Common myeloid progenitor, CD34-positive (primary cell): Measurements from ENCODE around the gene TBX2.

Experiments
- CTCF ChIA-PET: fragments of 350-600 bp; sonication (Branson Sonifier 250); formaldehyde crosslinking; loops from one replicate; lab custom pipeline; 2021; ENCODE audit warnings: antibody characterized with exemption; lab: Charles Lee
- POLR2A ChIA-PET: fragments of 350-600 bp; sonication (Branson Sonifier 250); formaldehyde crosslinking; loops from one replicate; lab custom pipeline; 2021; ENCODE audit warnings: antibody characterized with exemption; lab: Charles Lee
- DNase-seq, 3 donors: peaks; one replicate each; pipeline versions ENCODE4 v3.0.0 to v3.0.0-alpha.2; 2013
- H3K27ac ChIP-seq, 2 experiments: 1 replicate in 1 of 2; 2 replicates in 1 of 2; pipeline ENCODE4 v1.7.0; 2013; ENCODE audit warnings: inconsistent platforms in 2 of 2, low read length in 2 of 2, mild to moderate bottlenecking in 2 of 2, low read depth in 1 of 2, moderate library complexity in 1 of 2; ENCODE audit not compliant: severe bottlenecking in 2 of 2, insufficient read depth in 1 of 2, poor library complexity in 1 of 2
- H3K27me3 ChIP-seq, 5 experiments: replicated peaks in 2 of 5; 1 replicate in 3 of 5; 2 replicates in 2 of 5; pipeline versions ENCODE4 v1.6.1 to v1.7.0; 2013; ENCODE audit warnings: low read length in 4 of 5, mild to moderate bottlenecking in 2 of 5, moderate library complexity in 2 of 5, inconsistent platforms in 1 of 5; ENCODE audit not compliant: insufficient read depth in 5 of 5, control insufficient read depth in 4 of 5
- H3K36me3 ChIP-seq, 4 experiments: 1 replicate in 2 of 4; 2 replicates in 2 of 4; pipeline versions ENCODE4 v1.6.1 to v1.7.0; 2013; ENCODE audit warnings: low read length in 3 of 4, control low read depth in 1 of 4, mild to moderate bottlenecking in 1 of 4; ENCODE audit not compliant: control insufficient read depth in 4 of 4, insufficient read depth in 4 of 4
- H3K4me1 ChIP-seq, 4 experiments: 1 replicate in 3 of 4; 2 replicates in 1 of 4; pipeline versions ENCODE4 v1.6.1 to v1.7.1; 2013; ENCODE audit warnings: low read length in 3 of 4, mild to moderate bottlenecking in 3 of 4, control low read depth in 1 of 4, inconsistent platforms in 1 of 4, moderate library complexity in 1 of 4; ENCODE audit not compliant: control insufficient read depth in 4 of 4, insufficient read depth in 4 of 4; ENCODE audit errors: control extremely low read depth in 1 of 4
- H3K4me3 ChIP-seq, 7 experiments: 1 replicate in 4 of 7; 2 replicates in 3 of 7; pipeline versions ENCODE4 v1.5.1 to v1.7.0; 2013; ENCODE audit warnings: mild to moderate bottlenecking in 7 of 7, low read length in 6 of 7, moderate library complexity in 6 of 7, inconsistent platforms in 2 of 7, low read depth in 2 of 7, control low read depth in 1 of 7; ENCODE audit not compliant: insufficient read depth in 4 of 7, control insufficient read depth in 1 of 7; ENCODE audit errors: extremely low read depth in 1 of 7
- H3K9me3 ChIP-seq, 5 experiments: 1 replicate in 4 of 5; 2 replicates in 1 of 5; pipeline versions ENCODE4 v1.6.1 to v1.7.1; 2013; ENCODE audit warnings: low read length in 4 of 5, mild to moderate bottlenecking in 2 of 5, inconsistent platforms in 1 of 5, low read depth in 1 of 5, moderate library complexity in 1 of 5; ENCODE audit not compliant: control insufficient read depth in 4 of 5, insufficient read depth in 2 of 5; ENCODE audit errors: control extremely low read depth in 1 of 5
- WGBS: methylation state at CpG from one replicate; pipeline ENCODE4 v1.1.5; 2013; ENCODE audit not compliant: insufficient coverage; 5-methylcytosine and 5-hydroxymethylcytosine counted together

TBX2 gene

DNA sequence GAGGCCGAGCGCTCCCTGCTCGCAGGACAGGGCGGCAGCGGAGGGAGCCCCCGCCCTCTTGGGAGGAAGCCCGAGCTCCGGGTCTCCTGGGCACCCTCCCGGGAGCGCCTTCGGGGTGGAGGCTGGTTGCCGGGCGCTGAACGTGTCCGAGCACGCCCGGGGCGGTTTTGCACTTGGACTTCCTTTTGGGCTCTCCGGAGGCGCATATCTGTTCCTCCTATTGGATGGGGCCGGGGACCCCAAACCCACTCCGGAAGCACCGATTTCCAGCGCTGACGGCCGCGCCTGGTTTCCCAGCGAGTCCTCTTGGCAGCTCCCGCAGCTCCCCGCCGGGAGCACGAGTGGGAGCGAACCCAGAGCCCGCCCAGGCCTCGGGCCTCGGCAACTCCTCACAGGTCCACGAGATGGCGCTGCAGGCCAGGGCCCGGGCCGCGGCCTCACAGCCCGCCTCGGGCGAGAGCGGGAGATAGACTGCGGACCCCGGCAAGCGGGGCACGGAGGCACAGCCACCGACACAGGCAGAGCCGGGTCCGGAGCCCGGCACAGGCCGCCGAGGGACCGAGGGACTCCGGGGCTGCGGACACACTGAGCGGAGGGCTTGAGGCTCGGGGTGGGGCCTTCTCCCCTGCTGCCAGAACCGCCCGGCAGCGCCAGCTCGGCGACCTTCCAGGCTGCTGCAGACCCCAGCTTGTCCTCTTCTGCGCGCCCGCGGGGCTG, 12.7 kb downstream of the TBX2 start:
- ChIA-PET POLR2A (no interaction called here), CTCF (interaction anchor here (0.7 to 3.4 kb wide), 19 partner anchors 9 to 692 kb away, joined by 3 to 13 read pairs (median 3); partner anchors contain the start of gene BRIP1)
- Histone ChIP-seq H3K27ac (no peak overlapping the region), H3K4me1 (peaks cover 4 to 54% (median 40%) of the 10 kb centered on the region in 4 experiments), H3K9me3 (peaks cover 0 to 4% (median 0%) of the 10 kb centered on the region in 5 experiments), H3K27me3 (peaks cover 0 to 89% (median 41%) of the 10 kb centered on the region in 5 experiments), H3K36me3 (no peaks in the 10 kb centered on the region), H3K4me3 (peak overlapping the region; percentile 31 to 76 (median 66))
- WGBS: under 1% methylated on average over 68 of the region's 69 CpGs
- DNase-seq: peak; percentile 68 to 75 (median 75)

DNA sequence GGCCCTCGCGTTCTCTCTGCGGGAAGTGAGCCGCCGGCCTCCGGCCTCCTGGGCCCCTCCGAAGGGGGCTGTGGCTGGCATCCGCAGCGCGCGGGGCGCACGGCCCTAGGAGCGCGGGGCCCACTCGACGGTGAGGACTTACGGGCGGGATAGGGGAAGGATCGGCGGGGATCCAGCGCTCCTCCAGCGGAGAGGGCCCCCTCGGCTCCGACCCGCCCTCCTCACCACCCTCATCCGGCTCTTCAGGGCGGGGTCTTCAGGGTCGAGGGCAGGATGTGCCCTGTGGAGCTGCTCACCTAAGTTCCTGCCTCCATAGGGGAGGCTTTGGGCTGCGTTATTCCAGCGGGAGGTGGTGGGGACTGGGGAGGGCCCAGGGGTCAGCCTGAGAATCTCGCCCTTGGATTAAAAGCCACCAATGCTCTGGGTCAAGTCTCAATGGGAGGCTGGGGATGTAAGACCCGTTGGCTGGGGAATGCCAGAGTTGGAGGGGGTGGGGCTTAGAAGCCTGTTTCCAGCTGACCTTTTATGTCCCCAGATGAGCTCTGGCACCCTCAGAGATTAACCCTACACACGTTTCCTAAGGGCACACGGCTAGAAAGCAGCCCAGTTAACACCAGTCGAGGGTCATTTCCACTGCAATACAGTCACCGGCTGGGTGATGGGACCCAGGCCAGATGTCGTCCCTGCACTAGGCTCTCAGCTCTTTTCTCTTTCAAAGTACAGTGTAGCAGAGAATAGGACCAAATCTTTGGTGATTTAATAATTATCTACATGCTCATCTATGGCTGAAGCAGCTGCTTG, 13.4 kb downstream of the TBX2 start:
- no peaks in the 10 kb centered on the region for H3K36me3 ChIP-seq
- no peak for DNase-seq
- peaks cover 0 to 82% (median 41%) of the 10 kb centered on the region in 5 experiments for H3K27me3 ChIP-seq
- H3K27ac ChIP-seq: no peak overlapping the region
- peaks cover 4 to 49% (median 38%) of the 10 kb centered on the region in 4 experiments for H3K4me1 ChIP-seq
- H3K4me3 ChIP-seq: peak overlapping the region; percentile 31 to 76 (median 66)
- WGBS: 18% methylated on average over 27 of the region's 38 CpGs
- ChIA-PET POLR2A (no interaction called here), CTCF (interaction anchor here (0.7 to 3.4 kb wide), 16 partner anchors 8 to 692 kb away, joined by 3 to 13 read pairs (median 4); partner anchors contain the start of gene BRIP1)
- H3K9me3 ChIP-seq: peaks cover 0 to 4% (median 0%) of the 10 kb centered on the region in 5 experiments

DNA sequence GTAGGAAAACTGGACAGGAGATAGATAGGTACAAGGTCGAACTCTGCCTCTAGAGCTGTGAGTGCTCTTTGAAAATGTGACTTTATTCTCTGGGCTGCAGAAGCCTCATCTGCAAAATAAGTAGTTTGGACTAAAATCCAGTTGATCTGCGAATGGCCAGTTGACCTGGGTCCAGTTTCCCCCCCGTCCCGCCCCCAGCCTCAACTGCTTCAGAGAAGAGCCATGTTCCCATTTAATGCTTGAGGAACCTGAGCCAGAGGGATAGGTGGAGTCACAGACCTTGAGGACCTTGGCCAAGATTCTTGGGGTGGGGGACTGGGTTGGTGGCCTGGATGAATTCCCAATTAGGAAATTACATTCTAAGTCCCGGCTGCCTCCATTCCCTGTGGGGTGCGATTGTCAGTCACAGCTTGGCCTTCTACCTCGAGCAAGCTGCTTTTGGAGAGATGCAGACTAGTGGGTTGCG, 14.1 kb downstream of the TBX2 start:
- Histone ChIP-seq H3K4me3 (no peak overlapping the region), H3K27ac (no peak overlapping the region), H3K4me1 (peaks cover 4 to 44% (median 36%) of the 10 kb centered on the region in 4 experiments), H3K9me3 (peaks cover 0 to 4% (median 0%) of the 10 kb centered on the region in 5 experiments), H3K27me3 (peaks cover 0 to 75% (median 38%) of the 10 kb centered on the region in 5 experiments), H3K36me3 (no peaks in the 10 kb centered on the region)
- CTCF ChIA-PET: interaction anchor here (1.0 to 3.4 kb wide), 8 partner anchors 11 to 442 kb away, joined by 3 to 13 read pairs (median 7); no protein-coding TSS in a partner anchor
- POLR2A ChIA-PET: no interaction called here
- WGBS: 97% methylated on average over 8 of the region's 8 CpGs
- no peak for DNase-seq

DNA sequence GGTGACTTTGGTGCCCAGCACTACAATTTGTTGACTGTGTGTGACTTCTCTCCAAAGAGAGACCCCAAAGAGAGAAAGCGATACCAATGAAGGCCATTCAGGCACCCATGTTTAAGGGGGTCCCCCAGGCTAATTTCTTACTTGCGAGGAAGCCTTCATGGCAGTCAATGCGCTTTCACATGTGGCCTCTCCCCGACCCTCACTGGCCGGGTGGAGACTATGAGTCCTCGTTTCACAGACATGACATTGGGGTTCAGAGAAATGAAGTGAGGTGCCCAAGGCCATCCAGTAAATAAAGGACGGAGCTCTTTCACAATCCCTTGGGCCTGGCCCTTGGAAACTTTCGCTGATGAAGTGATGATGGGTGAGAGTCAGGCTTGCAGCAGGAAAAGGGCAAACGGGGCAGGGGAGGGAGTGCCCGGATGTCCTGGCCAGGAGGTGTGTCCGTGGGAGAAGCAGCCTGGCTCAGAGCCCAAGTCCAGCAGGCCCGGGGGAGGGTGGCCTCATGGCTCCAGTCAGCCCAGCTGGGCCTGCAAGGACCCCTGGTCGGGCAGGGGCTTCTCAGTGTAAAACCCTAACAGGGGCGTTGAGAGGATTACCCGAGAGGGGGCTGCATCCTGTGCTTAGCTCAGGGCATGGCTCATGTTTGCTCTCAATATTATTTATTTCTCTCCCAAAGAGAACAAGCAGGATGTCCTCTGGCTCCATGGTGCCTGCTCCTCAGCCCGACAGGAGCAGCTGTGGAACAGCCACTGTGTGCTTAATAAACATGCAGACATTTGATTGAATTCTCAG, 14.7 kb downstream of the TBX2 start:
- Histone ChIP-seq H3K4me3 (no peak overlapping the region), H3K4me1 (peaks cover 4 to 40% (median 33%) of the 10 kb centered on the region in 4 experiments), H3K9me3 (peaks cover 0 to 4% (median 0%) of the 10 kb centered on the region in 5 experiments), H3K27me3 (peaks cover 0 to 72% (median 34%) of the 10 kb centered on the region in 5 experiments), H3K36me3 (no peaks in the 10 kb centered on the region), H3K27ac (no peak overlapping the region)
- ChIA-PET CTCF (interaction anchor here (1.5 to 3.4 kb wide), 6 partner anchors 11 to 419 kb away, joined by 3 to 11 read pairs (median 7); no protein-coding TSS in a partner anchor), POLR2A (no interaction called here)
- no peak for DNase-seq
- WGBS: 94% methylated on average over 15 of the region's 16 CpGs

DNA sequence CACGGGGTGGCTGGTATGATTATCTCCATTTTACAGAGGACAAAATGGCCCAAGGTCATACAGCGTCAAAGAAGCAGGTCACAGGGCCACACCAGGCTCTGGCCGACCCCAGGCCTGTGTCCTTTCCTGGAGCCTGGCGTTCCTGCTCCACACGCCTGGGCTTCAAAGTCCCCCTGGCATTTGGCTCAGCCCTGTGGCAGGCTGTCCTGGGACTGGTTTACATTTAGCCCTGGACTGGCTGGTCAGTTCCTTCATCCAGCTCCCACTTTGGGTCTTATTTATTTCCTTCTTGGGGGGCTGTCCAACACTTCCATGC, 15.3 kb downstream of the TBX2 start:
- POLR2A ChIA-PET: no interaction called here
- H3K27me3 ChIP-seq: peaks cover 0 to 72% (median 37%) of the 10 kb centered on the region in 5 experiments
- no peaks in the 10 kb centered on the region for H3K36me3 ChIP-seq
- 95% methylated on average over 5 of the region's 5 CpGs for WGBS
- H3K4me1 ChIP-seq: peaks cover 1 to 38% (median 30%) of the 10 kb centered on the region in 4 experiments
- no peak overlapping the region for H3K27ac ChIP-seq
- peaks cover 0 to 4% (median 0%) of the 10 kb centered on the region in 5 experiments for H3K9me3 ChIP-seq
- H3K4me3 ChIP-seq: no peak overlapping the region
- CTCF ChIA-PET: interaction anchor here (1.2 to 1.5 kb wide), 2 partner anchors 136 to 138 kb away, joined by 3 read pairs; no protein-coding TSS in a partner anchor
- no peak for DNase-seq

DNA sequence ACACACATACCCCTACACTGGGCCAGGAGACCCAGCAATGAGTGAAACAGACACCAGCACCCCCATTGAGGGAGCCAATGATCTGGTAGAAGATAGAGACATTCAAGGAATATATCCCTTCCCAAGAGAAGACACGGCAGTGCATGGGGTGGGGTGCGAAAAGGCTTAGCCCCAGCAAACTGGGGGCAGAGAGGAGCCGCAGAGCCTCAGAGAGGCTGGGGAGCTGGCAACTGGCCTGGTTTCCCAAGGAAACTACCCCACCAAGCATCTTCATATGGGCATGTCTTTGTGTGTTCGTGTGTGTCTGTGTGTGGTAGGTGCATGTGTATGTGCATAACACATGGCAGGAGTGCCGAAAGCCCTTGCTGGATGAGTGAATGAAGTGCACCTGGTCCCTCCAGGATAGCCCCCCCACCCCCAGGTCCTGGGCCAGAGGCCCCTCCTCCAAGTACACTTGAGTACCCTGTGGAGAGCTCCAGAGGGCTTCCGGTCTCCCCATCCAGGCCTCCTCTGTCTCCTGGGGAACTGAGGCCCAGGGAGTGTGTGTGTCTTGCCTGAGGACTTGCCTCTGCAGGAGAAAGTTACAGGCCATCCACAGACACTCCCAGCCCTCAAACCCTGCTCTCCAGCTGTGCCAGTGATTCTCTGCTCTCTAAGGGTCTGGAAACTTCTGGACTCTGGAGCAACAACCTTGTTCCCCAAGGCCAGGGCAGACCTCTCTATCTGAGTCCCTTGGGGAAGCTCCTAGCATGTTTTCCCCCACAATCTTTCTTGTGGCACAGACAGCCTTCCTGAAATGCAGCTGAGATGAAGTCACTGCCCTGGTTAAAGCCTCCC, 15.9 kb downstream of the TBX2 start:
- no peak for DNase-seq
- Histone ChIP-seq H3K9me3 (peaks cover 0 to 4% (median 0%) of the 10 kb centered on the region in 5 experiments), H3K4me1 (peaks cover 0 to 31% (median 23%) of the 10 kb centered on the region in 4 experiments), H3K36me3 (no peaks in the 10 kb centered on the region), H3K4me3 (no peak overlapping the region), H3K27me3 (peaks cover 0 to 72% (median 35%) of the 10 kb centered on the region in 5 experiments), H3K27ac (no peak overlapping the region)
- ChIA-PET POLR2A (no interaction called here), CTCF (interaction anchor here (0.7 to 1.5 kb wide), 8 partner anchors 21 to 421 kb away, joined by 3 to 6 read pairs (median 3); no protein-coding TSS in a partner anchor)
- WGBS: 97% methylated on average over 4 of the region's 6 CpGs
